Lower leg skin (tissue), 4 donors: ENCODE measurements around the gene S1PR1. TPM values are rescaled to one million over a fixed set of nuclear protein-coding genes. Genes with fewer than 3 reads are reported as not detected.
"Not testable (repeated sequence)": the region's sequence is repeated elsewhere in the genome, so short reads cannot be mapped to it uniquely, and the experiment has no call there.

Experiments
- DNase-seq, 2 donors: peaks; one replicate each; pipeline ENCODE4 v3.0.0-alpha.2; 2019; ENCODE audit warnings: low spot score in 2 of 2
- H3K4me3 ChIP-seq: fragments of 200-600 bp; sonication (generic); 2 replicates; pipeline ENCODE4 v1.5.1; 2017; ENCODE audit warnings: mild to moderate bottlenecking, low read depth; ENCODE audit not compliant: poor library complexity, severe bottlenecking
- POLR2A ChIP-seq, 2 donors: fragments of 450-650 bp; IDR thresholded peaks; one replicate each; pipeline ENCODE4 v1.6.1; 2016 to 2017; ENCODE audit warnings: antibody characterized with exemption in 2 of 2, mild to moderate bottlenecking in 1 of 2, moderate library complexity in 1 of 2
- WGBS, 2 donors: methylation state at CpG; one replicate each; pipeline ENCODE4 v1.1.5; 2018; 5-methylcytosine and 5-hydroxymethylcytosine counted together
- intact Hi-C: fragments of 100-400 bp; cut with DNase I; formaldehyde crosslinking; loops from one replicate; pipeline ENCODE4 v1.15.0; 2023; ENCODE audit warnings: low total_unique reads
- total RNA-seq, 4 donors: library from RNA; depleted of rRNA; stranded (reverse); fragments of >200 nt; gene quantifications; one replicate each; pipeline ENCODE4 v1.1.0, GENCODE V29; 2016
- TF ChIP-seq, protein P1 (sequence below), 3 donors: fragments of 450-650 bp; IDR thresholded peaks; one replicate each; pipeline ENCODE4 v1.5.1; 2016; ENCODE audit warnings: antibody characterized with exemption in 3 of 3, mild to moderate bottlenecking in 3 of 3, moderate library complexity in 2 of 3

S1PR1 gene
- total RNA-seq, 4 donors from 2014 or later, result 19.3 to 62.5 (median 27.7) TPM

GRCh38 chr1:101203820-101204540, 32.8 kb upstream of the S1PR1 start:
- no peak overlapping the region for H3K4me3 ChIP-seq
- TF ChIP-seq, protein P1, sequence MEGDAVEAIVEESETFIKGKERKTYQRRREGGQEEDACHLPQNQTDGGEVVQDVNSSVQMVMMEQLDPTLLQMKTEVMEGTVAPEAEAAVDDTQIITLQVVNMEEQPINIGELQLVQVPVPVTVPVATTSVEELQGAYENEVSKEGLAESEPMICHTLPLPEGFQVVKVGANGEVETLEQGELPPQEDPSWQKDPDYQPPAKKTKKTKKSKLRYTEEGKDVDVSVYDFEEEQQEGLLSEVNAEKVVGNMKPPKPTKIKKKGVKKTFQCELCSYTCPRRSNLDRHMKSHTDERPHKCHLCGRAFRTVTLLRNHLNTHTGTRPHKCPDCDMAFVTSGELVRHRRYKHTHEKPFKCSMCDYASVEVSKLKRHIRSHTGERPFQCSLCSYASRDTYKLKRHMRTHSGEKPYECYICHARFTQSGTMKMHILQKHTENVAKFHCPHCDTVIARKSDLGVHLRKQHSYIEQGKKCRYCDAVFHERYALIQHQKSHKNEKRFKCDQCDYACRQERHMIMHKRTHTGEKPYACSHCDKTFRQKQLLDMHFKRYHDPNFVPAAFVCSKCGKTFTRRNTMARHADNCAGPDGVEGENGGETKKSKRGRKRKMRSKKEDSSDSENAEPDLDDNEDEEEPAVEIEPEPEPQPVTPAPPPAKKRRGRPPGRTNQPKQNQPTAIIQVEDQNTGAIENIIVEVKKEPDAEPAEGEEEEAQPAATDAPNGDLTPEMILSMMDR (IDR thresholded peaks at IDR 0.05), result no peak
- TF ChIP-seq POLR2A (IDR thresholded peaks at IDR 0.05), result no peak
- intact Hi-C loops, result no loop called here
- no peak for DNase-seq
- WGBS, 2 donors, result 69 to 70% methylated on average over 6 of the region's 6 CpGs

DNA sequence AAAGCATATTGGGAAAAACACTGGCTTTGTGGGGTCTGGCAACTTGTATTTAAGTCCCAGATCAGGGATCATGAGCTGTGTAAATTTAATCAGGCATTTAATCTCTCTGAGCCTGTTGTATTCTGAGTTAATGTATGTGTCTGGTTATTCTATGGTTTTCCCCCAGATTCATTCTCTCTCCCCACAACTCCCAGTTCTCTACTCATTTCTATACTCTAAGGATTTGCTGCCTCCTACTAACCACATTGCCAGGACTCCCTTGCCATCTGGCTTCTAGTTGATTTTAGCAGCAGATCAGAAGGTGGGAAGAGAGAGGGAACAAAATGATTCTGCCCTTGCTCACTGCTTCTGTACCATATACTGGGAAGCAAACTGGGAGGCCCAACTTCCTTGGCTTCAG, 31.4 kb upstream of the S1PR1 start:
- TF ChIP-seq, protein P1 (IDR thresholded peaks at IDR 0.05), result no peak
- TF ChIP-seq POLR2A (IDR thresholded peaks at IDR 0.05), result no peak
- intact Hi-C loops, result no loop called here
- DNase-seq, result no peak
- H3K4me3 ChIP-seq, result no peak overlapping the region

- DNase-seq, H3K4me3 ChIP-seq, intact Hi-C loops: not testable (repeated sequence)
- 88 to 93% methylated on average over 4 of the region's 4 CpGs for WGBS, 2 donors
These were observed 30.7 kb upstream of the S1PR1 start for GRCh38 chr1:101206139-101206538.

GRCh38 chr1:101207271-101207670, 29.5 kb upstream of the S1PR1 start:
- H3K4me3 ChIP-seq, DNase-seq, intact Hi-C loops: not testable (repeated sequence)
- 93 to 95% methylated on average over 9 of the region's 9 CpGs for WGBS, 2 donors

- intact Hi-C loops, result no loop called here
These were observed 28.9 kb upstream of the S1PR1 start for GRCh38 chr1:101207891-101208290.

GRCh38 chr1:101215363-101216011, 21.3 kb upstream of the S1PR1 start:
- 91 to 96% methylated on average over 6 of the region's 6 CpGs for WGBS, 2 donors
- TF ChIP-seq, protein P1 (IDR thresholded peaks at IDR 0.05), result no peak
- TF ChIP-seq POLR2A (IDR thresholded peaks at IDR 0.05), result no peak
- H3K4me3 ChIP-seq, result no peak overlapping the region
- no peak for DNase-seq
- intact Hi-C loops, result no loop called here

More at GRCh38 chr1:101207891-101208290, 28.9 kb upstream of the S1PR1 start:
- TF ChIP-seq POLR2A (IDR thresholded peaks at IDR 0.05), result no peak
- TF ChIP-seq, protein P1 (IDR thresholded peaks at IDR 0.05), result no peak
- 44 to 61% methylated on average over 2 of the region's 2 CpGs for WGBS, 2 donors
- no peak overlapping the region for H3K4me3 ChIP-seq
- DNase-seq, result no peak
